Trophoblast cell (in vitro differentiated cells and primary cell): ENCODE results near the gene KDM4C.
A peak's percentile ranks its signal among the peaks of the same experiment; 100 is the strongest.

Experiments
- DNase-seq, 2 donors: peaks; one replicate each; pipeline ENCODE4 v3.0.0-alpha.2; 2016
- H2AFZ ChIP-seq: 2 replicates; pipeline ENCODE4 v1.6.1; 2013; ENCODE audit warnings: low read length, moderate library complexity, mild to moderate bottlenecking; ENCODE audit not compliant: insufficient read depth, poor library complexity
- H2AK5ac ChIP-seq: 2 replicates; pipeline ENCODE4 v1.6.1; 2013; ENCODE audit warnings: mild to moderate bottlenecking, low read length
- H2BK120ac ChIP-seq: 2 replicates; pipeline ENCODE4 v1.6.1; 2013; ENCODE audit warnings: low read length, mild to moderate bottlenecking, moderate library complexity; ENCODE audit not compliant: insufficient read depth, poor library complexity
- H2BK12ac ChIP-seq: 2 replicates; pipeline ENCODE4 v1.6.1; 2013; ENCODE audit warnings: mild to moderate bottlenecking, low read length, moderate library complexity
- H2BK5ac ChIP-seq: 2 replicates; pipeline ENCODE4 v1.6.1; 2013; ENCODE audit warnings: low read length, low read depth, moderate library complexity, mild to moderate bottlenecking; ENCODE audit not compliant: poor library complexity
- H3K14ac ChIP-seq: 2 replicates; pipeline ENCODE4 v1.6.1; 2013; ENCODE audit warnings: mild to moderate bottlenecking, low read length
- H3K18ac ChIP-seq: 2 replicates; pipeline ENCODE4 v1.6.1; 2013; ENCODE audit warnings: mild to moderate bottlenecking, low read length
- H3K23ac ChIP-seq: 2 replicates; pipeline ENCODE4 v1.6.1; 2013; ENCODE audit warnings: low read length
- H3K27ac ChIP-seq: 2 replicates; pipeline ENCODE4 v1.5.1; 2013; ENCODE audit warnings: low read depth, mild to moderate bottlenecking, inconsistent platforms, low read length, moderate library complexity
- H3K27me3 ChIP-seq: 2 replicates; pipeline ENCODE4 v1.6.1; 2013; ENCODE audit warnings: inconsistent platforms, mild to moderate bottlenecking, low read length, moderate library complexity; ENCODE audit not compliant: insufficient read depth
- H3K36me3 ChIP-seq, 2 experiments: 1 replicate in 1 of 2; 2 replicates in 1 of 2; pipeline ENCODE4 v1.6.1; 2013; ENCODE audit warnings: low read length in 2 of 2, mild to moderate bottlenecking in 2 of 2, moderate library complexity in 1 of 2; ENCODE audit not compliant: insufficient read depth in 2 of 2, control insufficient read depth in 1 of 2
- H3K4ac ChIP-seq: 2 replicates; pipeline ENCODE4 v1.6.1; 2013; ENCODE audit warnings: low read depth, mild to moderate bottlenecking, low read length, moderate library complexity
- H3K4me1 ChIP-seq, 2 experiments: 1 replicate in 1 of 2; 2 replicates in 1 of 2; pipeline ENCODE4 v1.6.1; 2013; ENCODE audit warnings: low read length in 2 of 2, mild to moderate bottlenecking in 2 of 2, moderate library complexity in 1 of 2; ENCODE audit not compliant: insufficient read depth in 2 of 2, control insufficient read depth in 1 of 2
- H3K4me2 ChIP-seq: 2 replicates; pipeline ENCODE4 v1.6.1; 2013; ENCODE audit warnings: inconsistent platforms, mild to moderate bottlenecking, low read length, moderate library complexity
- H3K4me3 ChIP-seq: 2 replicates; pipeline ENCODE4 v1.5.1; 2013; ENCODE audit warnings: mild to moderate bottlenecking, low read depth, low read length, inconsistent platforms
- H3K79me1 ChIP-seq: one replicate; pipeline ENCODE4 v1.6.1; 2013; ENCODE audit warnings: low read length
- H3K79me2 ChIP-seq: 2 replicates; pipeline ENCODE4 v1.6.1; 2013; ENCODE audit warnings: low read length, mild to moderate bottlenecking; ENCODE audit not compliant: control insufficient read depth, insufficient read depth, poor library complexity
- H3K9ac ChIP-seq: 2 replicates; pipeline ENCODE4 v1.6.1; 2013; ENCODE audit warnings: mild to moderate bottlenecking, low read length
- H3K9me3 ChIP-seq: 2 replicates; pipeline ENCODE4 v1.6.1; 2013; ENCODE audit warnings: low read depth, mild to moderate bottlenecking, control low read depth, inconsistent platforms, low read length; ENCODE audit not compliant: insufficient read depth
- H4K12ac ChIP-seq: 2 replicates; pipeline ENCODE4 v1.6.1; 2013; ENCODE audit warnings: low read depth, mild to moderate bottlenecking, low read length, moderate library complexity
- H4K8ac ChIP-seq: 2 replicates; pipeline ENCODE4 v1.6.1; 2013; ENCODE audit warnings: low read depth, mild to moderate bottlenecking, low read length, moderate library complexity
- H4K91ac ChIP-seq: one replicate; pipeline ENCODE4 v1.6.1; 2013; ENCODE audit warnings: low read depth, mild to moderate bottlenecking, low read length, moderate library complexity
- WGBS: extraction: QIAGEN DNeasy Blood & Tissue Kit; methylation state at CpG from one replicate; pipeline ENCODE4 v1.1.7; 2013; ENCODE audit warnings: missing lambda C conversion rate; ENCODE audit not compliant: insufficient read length, insufficient coverage; ENCODE audit errors: extremely low coverage; 5-methylcytosine and 5-hydroxymethylcytosine counted together

The KDM4C gene

DNA sequence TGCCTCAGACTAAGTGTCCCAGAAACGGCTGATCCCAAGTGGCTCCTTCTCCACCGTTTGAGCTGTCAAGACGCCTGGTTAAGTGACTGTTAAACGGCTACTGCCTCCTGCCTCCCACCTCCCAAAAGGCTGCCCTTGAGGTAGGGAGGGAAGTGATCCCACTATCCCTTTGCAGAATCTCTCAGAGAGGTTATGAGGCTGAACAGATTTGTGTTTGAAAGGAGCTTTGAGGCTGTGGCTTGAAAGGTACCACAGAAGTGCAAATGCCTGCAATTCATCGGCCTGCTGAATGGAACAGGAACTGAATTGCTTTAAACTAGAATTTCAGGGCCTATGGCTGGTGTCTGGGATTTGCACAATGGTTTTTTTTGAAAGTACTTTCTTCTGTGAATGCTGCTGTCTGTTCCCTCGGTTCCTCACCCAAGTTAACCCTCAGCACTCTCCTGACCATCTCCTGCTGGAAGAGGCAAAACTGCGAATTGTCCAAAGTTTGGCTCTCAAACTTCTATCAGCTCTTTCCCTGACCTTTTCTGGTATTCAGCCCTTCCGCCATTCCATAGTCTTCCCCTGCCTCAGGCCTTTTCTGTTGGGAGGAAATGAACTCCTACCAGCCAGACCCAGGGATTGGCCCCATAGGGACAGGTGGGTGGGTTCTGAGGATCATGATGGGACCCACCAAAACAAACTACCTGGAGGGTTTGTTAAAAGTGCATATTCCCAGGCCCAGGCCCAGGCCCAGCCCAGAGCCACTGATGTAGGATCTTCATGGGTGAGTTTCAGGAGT lies 453.3 kb downstream of the KDM4C start:
- H3K36me3 ChIP-seq: no peaks in the 10 kb centered on the region
- H3K9ac ChIP-seq: no peak overlapping the region
- no peak overlapping the region for H4K8ac ChIP-seq
- no peak overlapping the region for H3K4me2 ChIP-seq
- H3K4me3 ChIP-seq: no peak overlapping the region
- no peak overlapping the region for H4K12ac ChIP-seq
- H3K27ac ChIP-seq: peak overlapping the region; percentile 27
- WGBS: no CpG with 5 or more reads among the region's 8 CpGs
- H4K91ac ChIP-seq: no peak overlapping the region
- H3K79me1 ChIP-seq: no peaks in the 10 kb centered on the region
- no peak overlapping the region for H2BK12ac ChIP-seq
- no peak overlapping the region for H2AK5ac ChIP-seq
- no peak for DNase-seq
- H3K23ac ChIP-seq: no peak overlapping the region
- H2BK120ac ChIP-seq: no peak overlapping the region
- peaks cover 8% of the 10 kb centered on the region in 2 experiments for H3K4me1 ChIP-seq
- no peaks in the 10 kb centered on the region for H3K9me3 ChIP-seq
- no peaks in the 10 kb centered on the region for H3K27me3 ChIP-seq
- no peak overlapping the region for H2BK5ac ChIP-seq
- H3K4ac ChIP-seq: no peak overlapping the region
- H3K14ac ChIP-seq: no peak overlapping the region
- no peaks in the 10 kb centered on the region for H3K79me2 ChIP-seq
- H3K18ac ChIP-seq: no peak overlapping the region
- H2AFZ ChIP-seq: peak overlapping the region; percentile 26

DNA sequence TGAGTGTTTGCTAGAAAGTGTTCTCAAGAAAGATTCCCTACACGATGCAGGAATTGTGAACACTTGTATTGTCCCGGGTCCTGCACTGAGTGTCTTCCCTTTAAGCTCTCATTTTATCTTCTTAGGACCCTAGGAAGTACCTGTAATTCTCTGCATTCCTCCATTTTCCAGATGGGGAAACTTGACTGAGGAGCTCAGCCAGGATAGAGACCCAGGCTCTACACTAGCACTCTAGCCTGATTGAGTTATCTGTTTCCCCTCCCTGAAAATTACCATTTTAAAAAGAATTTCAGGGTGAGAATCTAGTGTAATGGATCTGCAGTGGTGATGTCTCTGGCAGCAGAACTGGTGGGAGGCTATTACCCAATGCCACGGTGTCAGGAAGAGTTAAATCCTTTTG lies 453.9 kb downstream of the KDM4C start:
- H3K14ac ChIP-seq: no peak overlapping the region

DNA sequence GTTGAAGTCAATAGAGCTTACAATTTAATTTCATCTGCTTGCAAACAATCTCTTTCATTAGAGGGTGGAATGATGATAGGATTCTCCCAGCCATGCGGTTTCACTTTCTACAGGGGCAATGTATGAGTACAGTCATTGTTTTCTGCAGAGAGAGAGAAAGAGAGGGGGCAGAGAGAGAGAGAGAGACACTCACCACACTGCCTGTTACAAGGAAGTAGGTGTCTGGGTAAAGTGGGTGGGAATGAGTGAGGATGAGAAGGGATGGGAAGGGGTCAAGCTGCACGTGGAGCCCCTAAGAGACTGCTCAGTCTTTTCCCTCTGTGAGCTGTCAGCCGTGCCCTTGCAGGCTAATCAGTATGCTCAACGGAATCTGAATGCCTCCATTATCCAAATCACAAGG lies 454.3 kb downstream of the KDM4C start:
- Histone ChIP-seq H3K9me3 (no peaks in the 10 kb centered on the region), H2BK5ac (no peak overlapping the region), H3K23ac (no peak overlapping the region), H2BK12ac (no peak overlapping the region), H3K79me1 (no peaks in the 10 kb centered on the region), H3K9ac (no peak overlapping the region), H3K36me3 (no peaks in the 10 kb centered on the region), H3K79me2 (no peaks in the 10 kb centered on the region), H4K8ac (no peak overlapping the region), H4K12ac (no peak overlapping the region), H3K4me3 (no peak overlapping the region), H2AK5ac (no peak overlapping the region), H3K4me2 (no peak overlapping the region), H3K18ac (no peak overlapping the region), H3K27me3 (no peaks in the 10 kb centered on the region), H3K4me1 (peaks cover 8% of the 10 kb centered on the region in 2 experiments), H4K91ac (no peak overlapping the region), H3K4ac (no peak overlapping the region), H3K27ac (no peak overlapping the region), H2AFZ (no peak overlapping the region), H2BK120ac (no peak overlapping the region), H3K14ac (no peak overlapping the region)
- DNase-seq: no peak
- no CpG with 5 or more reads among the region's 4 CpGs for WGBS

More for the DNA sequence above, 453.9 kb downstream of the KDM4C start:
- no peak for DNase-seq
- H4K12ac ChIP-seq: no peak overlapping the region
- no peak overlapping the region for H2AK5ac ChIP-seq
- no peaks in the 10 kb centered on the region for H3K36me3 ChIP-seq
- no peak overlapping the region for H3K4me3 ChIP-seq
- no peak overlapping the region for H3K23ac ChIP-seq
- no peak overlapping the region for H2BK120ac ChIP-seq
- no peak overlapping the region for H3K4me2 ChIP-seq
- H3K79me1 ChIP-seq: no peaks in the 10 kb centered on the region
- H3K4ac ChIP-seq: no peak overlapping the region
- H2BK12ac ChIP-seq: no peak overlapping the region
- no peaks in the 10 kb centered on the region for H3K79me2 ChIP-seq
- no peak overlapping the region for H3K27ac ChIP-seq
- H3K9me3 ChIP-seq: no peaks in the 10 kb centered on the region
- H3K9ac ChIP-seq: no peak overlapping the region
- WGBS: no CpG with 5 or more reads among the region's 3 CpGs
- no peak overlapping the region for H2BK5ac ChIP-seq
- no peaks in the 10 kb centered on the region for H3K27me3 ChIP-seq
- peaks cover 8% of the 10 kb centered on the region in 2 experiments for H3K4me1 ChIP-seq
- H3K18ac ChIP-seq: no peak overlapping the region
- H2AFZ ChIP-seq: no peak overlapping the region
- H4K8ac ChIP-seq: no peak overlapping the region
- no peak overlapping the region for H4K91ac ChIP-seq

DNA sequence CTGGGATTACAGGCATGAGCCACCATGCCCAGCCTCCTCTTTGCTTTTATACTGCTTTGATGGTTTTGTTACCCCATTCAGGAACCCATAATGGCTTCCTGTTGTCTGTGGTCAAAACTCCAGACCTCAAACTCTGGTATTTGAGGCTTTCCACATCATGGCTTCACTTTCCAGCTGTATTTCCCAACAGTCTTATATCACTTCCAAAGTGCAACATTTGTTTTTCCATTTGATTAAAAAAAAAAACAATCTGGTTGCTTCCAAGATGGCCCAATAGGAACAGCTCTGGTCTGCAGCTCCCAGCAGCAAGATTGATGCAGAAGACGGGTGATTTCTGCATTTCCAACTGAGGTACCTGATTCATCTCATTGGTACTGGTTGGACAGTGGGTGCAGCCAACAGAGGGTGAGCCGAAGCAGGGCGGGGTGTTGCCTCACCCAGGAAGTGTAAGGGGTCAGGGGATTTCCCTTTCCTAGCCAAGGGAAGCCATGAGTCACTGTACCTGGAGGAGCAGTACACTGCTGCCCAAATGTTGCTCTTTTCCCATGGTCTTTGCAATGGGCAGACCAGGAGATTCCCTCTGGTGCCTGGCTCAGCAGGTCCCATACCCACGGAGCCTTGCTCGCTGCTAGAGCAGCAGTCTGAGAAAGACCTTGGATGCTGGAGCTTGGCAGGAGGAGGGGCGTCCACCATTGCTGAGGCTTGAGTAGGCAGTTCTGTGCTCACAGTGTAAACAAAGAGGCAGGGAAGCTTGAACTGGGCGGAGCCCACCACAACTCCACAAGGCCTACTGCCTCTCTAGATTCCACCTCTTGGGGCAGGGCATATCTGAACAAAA lies 458.4 kb downstream of the KDM4C start:
- Histone ChIP-seq H2AFZ (no peak overlapping the region), H3K27me3 (no peaks in the 10 kb centered on the region), H3K9ac (no peak overlapping the region), H2BK5ac (no peak overlapping the region), H3K4me2 (no peak overlapping the region), H3K79me2 (no peaks in the 10 kb centered on the region), H4K8ac (no peak overlapping the region), H3K23ac (no peak overlapping the region), H3K4me3 (no peak overlapping the region), H2BK12ac (no peak overlapping the region), H3K18ac (no peak overlapping the region), H2AK5ac (no peak overlapping the region), H3K79me1 (no peaks in the 10 kb centered on the region), H3K14ac (no peak overlapping the region), H4K12ac (no peak overlapping the region), H3K27ac (no peak overlapping the region), H3K9me3 (no peaks in the 10 kb centered on the region), H2BK120ac (no peak overlapping the region), H3K4ac (no peak overlapping the region), H3K36me3 (no peaks in the 10 kb centered on the region), H3K4me1 (peaks cover 2 to 3% of the 10 kb centered on the region in 2 experiments), H4K91ac (no peak overlapping the region)
- WGBS: no CpG with 5 or more reads among the region's 7 CpGs
- no peak for DNase-seq
